GM23248 (cell line): ENCODE data around the gene CHRNA4. TPM values are rescaled to one million over a fixed set of nuclear protein-coding genes. Genes with fewer than 3 reads are reported as not detected.
"Not testable (repeated sequence)": the region's sequence is repeated elsewhere in the genome, so short reads cannot be mapped to it uniquely, and the experiment has no call there.

Experiments used
- DNase-seq: peaks from one replicate; pipeline ENCODE4 v3.0.0-alpha.2; 2015
- H2AFZ ChIP-seq: fragments of 200-600 bp; sonication (generic); 2 replicates; pipeline ENCODE4 v1.6.1; 2016; ENCODE audit warnings: antibody characterized with exemption
- H3F3A ChIP-seq: fragments of 200-600 bp; sonication (generic); 2 replicates; pipeline ENCODE4 v1.6.1; 2016; ENCODE audit warnings: mild to moderate bottlenecking, antibody characterized with exemption, mixed run types; ENCODE audit not compliant: insufficient read depth
- H3K27ac ChIP-seq: fragments of 200-600 bp; sonication (generic); 2 replicates; pipeline ENCODE4 v1.5.1; 2016; ENCODE audit warnings: mild to moderate bottlenecking
- H3K27me3 ChIP-seq: fragments of 200-600 bp; sonication (generic); replicated peaks from 2 replicates; pipeline ENCODE4 v1.6.1; 2016; ENCODE audit warnings: mild to moderate bottlenecking; ENCODE audit not compliant: insufficient read depth
- H3K36me3 ChIP-seq: fragments of 200-600 bp; sonication (generic); 2 replicates; pipeline ENCODE4 v1.6.1; 2016; ENCODE audit warnings: low read depth, mild to moderate bottlenecking
- H3K4me1 ChIP-seq: fragments of 200-600 bp; sonication (generic); 2 replicates; pipeline ENCODE4 v1.6.1; 2016; ENCODE audit warnings: mild to moderate bottlenecking; ENCODE audit not compliant: insufficient read depth
- H3K4me2 ChIP-seq: fragments of 200-600 bp; sonication (generic); one replicate; pipeline ENCODE4 v1.6.1; 2016; ENCODE audit warnings: mild to moderate bottlenecking; ENCODE audit not compliant: unreplicated experiment
- H3K4me3 ChIP-seq: fragments of 200-600 bp; sonication (generic); 2 replicates; pipeline ENCODE4 v1.5.1; 2016; ENCODE audit warnings: mild to moderate bottlenecking
- H3K79me2 ChIP-seq: fragments of 200-600 bp; sonication (generic); 2 replicates; pipeline ENCODE4 v1.6.1; 2016; ENCODE audit warnings: mild to moderate bottlenecking; ENCODE audit not compliant: insufficient read depth
- H3K9ac ChIP-seq: fragments of 200-600 bp; sonication (generic); 2 replicates; pipeline ENCODE4 v1.6.1; 2016; ENCODE audit warnings: mild to moderate bottlenecking
- H3K9me2 ChIP-seq: fragments of 200-600 bp; sonication (generic); 2 replicates; pipeline ENCODE4 v1.6.1; 2016; ENCODE audit warnings: mixed run types, mild to moderate bottlenecking, moderate library complexity; ENCODE audit not compliant: insufficient read depth
- H3K9me3 ChIP-seq: fragments of 200-600 bp; sonication (generic); one replicate; pipeline ENCODE4 v1.6.1; 2017; ENCODE audit warnings: low read depth
- H4K20me1 ChIP-seq: fragments of 200-600 bp; sonication (generic); 2 replicates; pipeline ENCODE4 v1.6.0; 2016; ENCODE audit not compliant: insufficient read depth
- EZH2 ChIP-seq: fragments of 200-600 bp; sonication (generic); IDR thresholded peaks from 2 replicates; pipeline ENCODE4 v1.6.1; 2018; ENCODE audit warnings: antibody characterized with exemption, mild to moderate bottlenecking; ENCODE audit not compliant: insufficient read depth, poor library complexity, severe bottlenecking
- EZH2phosphoT487 ChIP-seq: fragments of 200-600 bp; sonication (generic); IDR thresholded peaks from 2 replicates; pipeline ENCODE4 v1.6.1; 2018; ENCODE audit warnings: antibody characterized with exemption, moderate library complexity, mild to moderate bottlenecking, low read depth; ENCODE audit not compliant: insufficient read depth
- WGBS, 2 experiments: methylation state at CpG; one replicate each; pipeline ENCODE4 v1.1.6; 2015 to 2017; ENCODE audit warnings: low lambda C conversion rate in 2 of 2, low coverage in 1 of 2; ENCODE audit errors: missing lambda C conversion rate in 2 of 2; 5-methylcytosine and 5-hydroxymethylcytosine counted together
- in situ Hi-C: fragments of 300-500 bp; cut with MboI; formaldehyde crosslinking; loops from 2 replicates; pipeline ENCODE4 v1.15.0; 2020
- polyA plus RNA-seq: library from polyadenylated mRNA; unstranded; fragments of >200 nt; fragmentation: Nextera tagmentation; extraction: Ambion mirVana; gene quantifications from 2 replicates; pipeline ENCODE4 v1.2.1, GENCODE V29; 2016
- total RNA-seq: library from RNA; depleted of rRNA; stranded (reverse); fragments of >200 nt; shearing (Covaris generic); gene quantifications from 2 replicates; pipeline ENCODE4 v1.2.3, GENCODE V29; 2014

The CHRNA4 gene
- total and polyA plus RNA-seq, 2 experiments from 2014 or later, result not detected

- H3K4me3 ChIP-seq, result no peak overlapping the region
- H2AFZ ChIP-seq, result no peak overlapping the region
- no peak for DNase-seq
- no peak overlapping the region for H3K4me2 ChIP-seq
- peaks cover 5% of the 10 kb centered on the region for H3K9me3 ChIP-seq
- peaks cover 12% of the 10 kb centered on the region for H3K27me3 ChIP-seq
- H3K9ac ChIP-seq, result no peak overlapping the region
- H3K27ac ChIP-seq, result no peak overlapping the region
- TF ChIP-seq EZH2phosphoT487 (no peak), EZH2 (no peak)
- no peaks in the 10 kb centered on the region for H3K4me1 ChIP-seq
- WGBS, 2 experiments, result 22 to 26% methylated on average over 11 of the region's 11 CpGs
- no peaks in the 10 kb centered on the region for H4K20me1 ChIP-seq
- no peaks in the 10 kb centered on the region for H3K79me2 ChIP-seq
- no peaks in the 10 kb centered on the region for H3K36me3 ChIP-seq
- H3F3A ChIP-seq, result no peaks in the 10 kb centered on the region
- no peaks in the 10 kb centered on the region for H3K9me2 ChIP-seq
- in situ Hi-C loops, result no loop called here
These were observed 22.4 kb upstream of the CHRNA4 start for GRCh38 chr20:63383556-63383955.

GRCh38 chr20:63382551-63383300, 21.6 kb upstream of the CHRNA4 start:
- Histone ChIP-seq H3K4me1 (no peaks in the 10 kb centered on the region), H3F3A (no peaks in the 10 kb centered on the region), H4K20me1 (no peaks in the 10 kb centered on the region), H3K9ac (no peak overlapping the region), H3K79me2 (no peaks in the 10 kb centered on the region), H3K27me3 (peaks cover 19% of the 10 kb centered on the region), H2AFZ (no peak overlapping the region), H3K4me3 (no peak overlapping the region), H3K27ac (no peak overlapping the region), H3K9me2 (no peaks in the 10 kb centered on the region), H3K4me2 (no peak overlapping the region), H3K36me3 (no peaks in the 10 kb centered on the region), H3K9me3 (peaks cover 5% of the 10 kb centered on the region)
- DNase-seq, result no peak
- TF ChIP-seq EZH2 (no peak), EZH2phosphoT487 (no peak)
- in situ Hi-C loops, result no loop called here
- 47 to 50% methylated on average over 16 to 17 of the region's 17 CpGs for WGBS, 2 experiments

- Histone ChIP-seq H3K9ac (no peak overlapping the region), H3K36me3 (no peaks in the 10 kb centered on the region), H3K4me3 (no peak overlapping the region), H3F3A (no peaks in the 10 kb centered on the region), H2AFZ (no peak overlapping the region), H3K4me1 (no peaks in the 10 kb centered on the region), H3K27me3 (peaks cover 25% of the 10 kb centered on the region), H3K79me2 (no peaks in the 10 kb centered on the region), H4K20me1 (no peaks in the 10 kb centered on the region), H3K9me3 (peaks cover 5% of the 10 kb centered on the region), H3K9me2 (no peaks in the 10 kb centered on the region), H3K4me2 (no peak overlapping the region), H3K27ac (no peak overlapping the region)
- DNase-seq, result peak; percentile 21
- TF ChIP-seq EZH2phosphoT487 (no peak), EZH2 (no peak)
- WGBS, 2 experiments, result 16 to 17% methylated on average over 22 of the region's 22 CpGs
- in situ Hi-C loops, result no loop called here
These were observed 20.8 kb upstream of the CHRNA4 start for GRCh38 chr20:63381781-63382431.

GRCh38 chr20:63380346-63380870, 19.3 kb upstream of the CHRNA4 start:
- Histone ChIP-seq H4K20me1 (no peaks in the 10 kb centered on the region), H3K4me2 (no peak overlapping the region), H3K9ac (no peak overlapping the region), H3K9me2 (no peaks in the 10 kb centered on the region), H3K27me3 (peaks cover 26% of the 10 kb centered on the region), H3K27ac (no peak overlapping the region), H3K9me3 (no peaks in the 10 kb centered on the region), H2AFZ (no peak overlapping the region), H3K79me2 (no peaks in the 10 kb centered on the region), H3K4me3 (no peak overlapping the region), H3F3A (no peaks in the 10 kb centered on the region), H3K36me3 (no peaks in the 10 kb centered on the region), H3K4me1 (no peaks in the 10 kb centered on the region)
- no peak for TF ChIP-seq EZH2phosphoT487
- TF ChIP-seq EZH2, result no peak
- WGBS, 2 experiments, result 62 to 68% methylated on average over 14 to 21 of the region's 21 CpGs
- in situ Hi-C loops, result no loop called here
- DNase-seq, result no peak

GRCh38 chr20:63379872-63380271, 18.7 kb upstream of the CHRNA4 start:
- H2AFZ ChIP-seq, H3K27ac ChIP-seq, H3K79me2 ChIP-seq, H3F3A ChIP-seq, H3K9me2 ChIP-seq, H3K4me1 ChIP-seq, in situ Hi-C loops, H3K9me3 ChIP-seq, H3K4me2 ChIP-seq, H3K4me3 ChIP-seq, H3K9ac ChIP-seq, DNase-seq, H4K20me1 ChIP-seq, H3K36me3 ChIP-seq: not testable (repeated sequence)
- H3K27me3 ChIP-seq, result peaks cover 29% of the 10 kb centered on the region
- WGBS, 2 experiments, result 44 to 45% methylated on average over 9 of the region's 9 CpGs
